ENCODE measurements around the gene TTC3. TPM values are rescaled to one million over a fixed set of nuclear protein-coding genes. Genes with fewer than 3 reads are reported as not detected.
"Not testable (repeated sequence)": the region's sequence is repeated elsewhere in the genome, so short reads cannot be mapped to it uniquely, and the experiment has no call there.

TTC3 gene
- total RNA-seq, 1 donor = 80.2 TPM

DNA sequence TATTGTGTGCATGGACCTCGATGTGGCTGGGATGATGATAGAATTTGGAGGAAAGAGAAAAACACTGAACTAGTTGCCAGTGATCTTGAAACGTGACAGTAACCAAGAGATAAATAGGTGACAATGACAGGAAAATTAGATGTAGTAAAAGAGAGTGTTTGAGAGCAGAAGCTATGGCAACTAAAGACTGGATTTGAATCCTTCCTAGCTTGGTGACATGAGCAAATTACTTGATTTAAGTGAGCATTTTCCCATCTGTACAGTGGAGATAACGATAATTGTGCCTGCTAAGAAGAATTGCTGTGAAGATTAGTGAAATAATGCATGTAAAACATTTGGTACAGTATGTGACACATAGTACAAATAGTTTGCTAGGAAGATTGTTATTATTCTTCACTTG is 12.7 kb downstream of the TTC3 start:
- no peak for DNase-seq (ENCODE audit: low read depth in 2 of 3, low spot score in 2 of 3)

DNA sequence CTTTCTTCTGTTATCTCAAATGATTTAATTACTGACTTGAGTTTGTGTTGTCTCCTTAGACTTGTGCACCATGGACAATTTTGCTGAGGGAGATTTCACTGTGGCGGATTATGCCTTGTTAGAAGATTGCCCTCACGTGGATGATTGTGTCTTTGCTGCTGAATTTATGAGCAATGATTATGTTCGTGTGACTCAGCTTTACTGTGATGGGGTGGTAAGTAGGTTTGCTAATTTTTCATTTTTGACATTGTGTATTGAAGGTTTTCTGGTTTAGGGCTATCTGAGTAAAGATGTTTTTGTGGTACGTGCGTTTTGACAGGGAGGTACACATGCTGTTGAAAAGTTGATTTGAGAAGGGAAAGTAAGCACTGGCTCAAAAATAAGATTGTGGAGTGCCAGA is 14.1 kb downstream of the TTC3 start:
- peak in 2 of 3 donors; percentile 50 to 70 for DNase-seq (ENCODE audit: low read depth in 2 of 3, low spot score in 2 of 3)

DNA sequence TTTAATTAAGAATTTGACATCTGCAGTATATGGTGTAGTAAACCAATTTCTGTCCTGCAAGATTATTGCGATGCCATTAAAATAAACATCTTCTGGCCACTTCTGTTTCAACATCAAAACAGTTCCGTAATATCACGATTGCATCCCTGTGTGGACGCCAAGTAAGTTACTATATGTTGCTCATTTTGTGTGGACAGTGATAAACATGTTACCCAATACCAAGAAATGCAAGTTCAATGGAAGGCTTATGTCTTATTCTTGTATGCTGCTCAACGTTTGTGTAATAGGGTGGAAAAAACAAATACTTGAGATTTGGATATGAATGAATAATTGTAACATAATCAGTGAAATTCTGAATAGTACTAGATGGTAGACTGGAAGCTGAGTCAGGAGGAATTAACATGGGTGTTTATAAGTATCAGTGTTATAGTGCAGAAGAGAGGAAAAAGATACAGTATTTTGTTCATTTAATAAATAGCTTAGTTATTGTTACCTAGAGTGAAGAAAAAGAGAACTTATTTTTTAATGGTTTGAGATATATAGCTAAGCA is 15.2 kb downstream of the TTC3 start:
- no peak for DNase-seq (ENCODE audit: low read depth in 2 of 3, low spot score in 2 of 3)

DNA sequence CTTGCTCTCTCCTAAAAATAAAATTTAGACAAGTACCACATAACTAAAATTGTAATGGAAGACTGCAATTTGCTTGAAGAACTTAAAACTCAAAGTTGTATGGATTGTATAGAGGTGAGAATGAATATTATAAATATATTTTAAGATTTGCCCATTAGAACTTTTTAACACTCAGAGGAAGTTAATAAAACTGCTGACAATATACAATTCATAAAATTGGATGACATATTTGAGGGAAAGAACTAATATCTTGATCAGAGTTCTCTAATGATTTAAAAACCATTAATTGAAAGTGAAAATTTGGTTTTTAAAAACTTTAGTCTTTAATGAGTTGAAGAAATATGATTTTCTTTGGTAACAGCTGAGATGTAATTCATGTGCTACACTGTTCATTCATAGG is 20.9 kb downstream of the TTC3 start:
- no peak for DNase-seq (ENCODE audit: low read depth in 2 of 3, low spot score in 2 of 3)

DNA sequence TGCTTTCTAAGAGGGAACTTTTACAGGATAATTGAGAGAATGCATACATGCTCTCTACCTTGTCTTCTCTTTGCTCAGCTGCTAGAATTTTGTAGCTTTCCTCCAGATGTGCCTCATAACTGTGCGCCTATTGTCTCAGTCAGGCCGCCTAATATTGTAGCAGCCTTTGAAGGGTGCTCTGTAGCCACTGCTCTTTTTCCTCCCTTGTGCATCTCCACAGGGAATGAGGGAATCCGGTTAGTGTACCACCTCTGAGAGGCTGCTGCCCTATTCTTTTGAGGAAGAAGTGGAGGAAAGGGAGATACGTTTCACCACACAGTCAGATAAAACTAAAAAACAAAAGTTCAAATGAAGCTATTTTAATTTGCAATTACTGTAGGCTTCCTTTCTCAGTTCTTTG is 22.8 kb downstream of the TTC3 start:
- DNase-seq (ENCODE audit: low read depth in 2 of 3, low spot score in 2 of 3) = no peak

DNA sequence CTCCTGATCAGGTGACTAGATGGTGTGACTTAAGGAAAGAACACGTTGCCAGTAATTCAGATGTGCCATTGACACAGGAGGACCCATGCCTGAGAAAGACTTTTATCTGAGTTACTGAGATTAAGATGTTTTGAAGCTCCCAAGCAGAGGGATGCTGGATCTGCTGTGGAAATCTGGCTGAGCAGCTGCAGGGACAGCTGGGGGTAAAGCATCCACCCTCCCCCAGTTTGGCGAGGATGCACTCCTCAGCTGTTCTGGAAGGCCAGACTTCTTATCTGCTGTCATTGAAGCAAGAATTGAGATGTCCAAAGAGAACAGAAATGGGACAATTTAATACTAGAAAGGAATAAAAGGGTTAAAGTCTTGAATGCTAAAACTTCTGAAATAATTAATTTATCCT is 25.7 kb downstream of the TTC3 start:
- no peak for DNase-seq (ENCODE audit: low read depth in 2 of 3, low spot score in 2 of 3)

DNA sequence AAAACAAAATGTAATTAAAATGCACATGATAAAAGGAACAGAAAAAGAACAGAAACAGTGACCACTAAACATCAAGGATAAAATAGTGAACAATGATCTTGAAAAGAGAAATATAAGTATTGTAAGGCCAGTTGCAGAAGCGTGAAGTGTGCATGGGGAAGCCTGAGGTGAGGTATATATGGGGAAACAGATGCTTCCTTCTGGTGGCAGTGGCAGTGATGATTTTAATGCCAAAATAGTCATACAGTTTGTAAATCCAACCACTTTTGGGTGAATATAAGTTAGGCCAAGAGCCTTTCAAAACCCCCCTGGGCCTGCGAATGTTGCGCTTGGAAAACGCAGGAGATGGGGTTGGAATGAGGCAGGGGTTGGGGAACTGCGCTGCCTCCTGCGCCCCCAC is 27.3 kb downstream of the TTC3 start:
- DNase-seq (ENCODE audit: low read depth in 2 of 3, low spot score in 2 of 3) = peak in 1 of 3 donors; percentile 51

DNA sequence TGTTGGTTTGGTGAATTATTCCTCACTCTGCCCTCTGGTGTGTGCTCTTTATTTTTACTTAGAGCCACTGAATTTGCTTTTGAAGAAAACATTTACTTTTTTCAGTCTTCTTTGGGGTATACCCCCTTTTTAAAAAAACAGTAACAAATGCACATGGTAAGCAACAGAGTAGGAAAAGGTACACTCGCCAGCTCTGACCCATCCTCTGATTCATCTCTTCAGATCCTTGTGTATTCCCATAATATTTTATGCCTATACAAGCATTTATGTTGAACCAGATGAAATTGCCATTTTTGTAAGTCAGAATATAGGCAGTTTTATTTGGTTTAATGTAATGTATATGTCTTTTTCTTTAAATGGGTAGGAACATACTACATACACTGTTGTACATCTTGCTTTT is 28.3 kb downstream of the TTC3 start:
- DNase-seq (ENCODE audit: low read depth in 2 of 3, low spot score in 2 of 3) = no peak

DNA sequence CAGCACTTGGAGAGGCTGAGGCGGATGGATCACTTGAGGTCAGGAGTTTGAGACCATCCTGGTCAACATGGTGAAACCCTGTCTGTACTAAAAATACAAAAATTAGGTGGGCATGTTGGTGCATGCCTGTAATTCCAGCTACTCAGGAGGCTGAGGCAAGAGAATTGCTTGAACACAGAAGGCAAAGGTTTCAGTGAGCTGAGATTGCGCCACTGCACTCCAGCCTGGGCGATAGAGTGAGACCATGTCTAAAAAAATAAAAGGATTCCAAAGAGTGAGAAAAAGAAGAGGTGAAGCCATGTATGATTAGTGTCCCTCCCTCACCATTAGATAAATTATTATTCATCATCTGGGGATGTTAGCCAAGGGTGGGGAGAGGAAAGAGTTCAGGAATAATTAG is 29.7 kb downstream of the TTC3 start:
- not testable (repeated sequence) for DNase-seq (ENCODE audit: low read depth in 2 of 3, low spot score in 2 of 3)

DNA sequence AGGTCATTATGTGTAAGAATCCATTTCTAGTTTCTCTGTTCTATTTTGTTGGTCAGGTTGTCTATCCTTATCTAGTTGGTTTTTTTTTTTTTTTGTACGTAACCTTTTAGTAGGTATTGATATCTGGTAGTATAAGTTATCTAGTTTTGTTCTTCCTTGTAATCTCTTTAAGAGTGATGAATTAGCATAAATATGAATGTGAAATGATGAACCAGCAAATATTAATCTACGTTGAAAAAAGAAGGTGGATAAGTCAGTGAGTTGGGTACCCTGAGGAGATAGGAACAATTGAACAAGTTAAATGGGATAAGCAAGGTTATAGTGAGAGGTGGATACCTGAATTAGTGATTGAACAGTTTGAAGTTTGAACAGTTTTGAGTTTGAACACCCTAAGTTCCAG is 33.9 kb downstream of the TTC3 start:
- no peak for DNase-seq (ENCODE audit: low read depth in 2 of 3, low spot score in 2 of 3)

DNA sequence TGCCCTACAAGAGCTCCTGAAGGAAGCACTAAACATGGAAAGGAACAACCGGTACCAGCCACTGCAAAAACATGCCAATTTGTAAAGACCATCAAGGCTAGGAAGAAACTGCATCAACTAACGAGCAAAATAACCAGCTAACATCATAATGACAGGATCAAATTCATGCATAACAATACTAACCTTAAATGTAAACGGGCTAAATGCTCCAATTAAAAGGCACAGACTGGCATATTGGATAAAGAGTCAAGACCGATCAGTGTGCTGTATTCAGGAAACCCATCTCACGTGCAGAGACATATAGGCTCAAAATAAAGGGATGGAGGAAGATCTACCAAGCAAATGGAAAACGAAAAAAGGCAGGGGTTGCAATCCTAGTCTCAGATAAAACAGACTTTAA is 38.0 kb downstream of the TTC3 start:
- not testable (repeated sequence) for DNase-seq (ENCODE audit: low read depth in 2 of 3, low spot score in 2 of 3)

DNA sequence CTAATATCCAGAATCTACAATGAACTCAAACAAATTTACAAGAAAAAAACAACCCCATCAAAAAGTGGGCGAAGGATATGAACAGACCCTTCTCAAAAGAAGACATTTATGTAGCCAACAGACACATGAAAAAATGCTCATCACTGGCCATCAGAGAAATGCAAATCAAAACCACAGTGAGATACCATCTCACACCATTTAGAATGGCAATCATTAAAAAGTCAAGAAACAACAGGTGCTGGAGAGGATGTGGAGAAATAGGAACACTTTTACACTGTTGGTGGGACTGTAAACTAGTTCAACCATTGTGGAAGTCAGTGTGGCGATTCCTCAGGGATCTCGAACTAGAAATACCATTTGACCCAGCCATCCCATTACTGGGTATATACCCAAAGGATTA is 41.2 kb downstream of the TTC3 start:
- DNase-seq (ENCODE audit: low read depth in 2 of 3, low spot score in 2 of 3) = not testable (repeated sequence)

DNA sequence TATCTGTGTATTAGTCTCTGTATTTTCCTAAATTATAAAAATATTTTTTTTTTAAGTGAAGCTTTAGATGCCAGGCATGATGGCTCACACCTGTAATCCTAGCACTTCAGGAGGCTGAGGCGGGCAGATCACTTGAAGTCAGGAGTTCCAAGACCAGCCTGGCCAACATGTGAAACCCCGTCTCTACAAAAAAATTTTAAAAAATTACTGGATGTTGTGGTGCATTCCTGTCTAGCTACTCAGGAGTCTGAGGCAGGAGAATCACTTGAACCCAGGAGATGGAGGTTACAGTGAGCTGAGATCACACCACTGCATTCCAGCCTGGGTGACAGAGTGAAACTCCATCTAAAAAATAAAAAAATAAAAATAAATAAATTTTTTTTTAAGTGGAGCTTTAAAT is 43.4 kb downstream of the TTC3 start:
- DNase-seq (ENCODE audit: low read depth in 2 of 3, low spot score in 2 of 3) = not testable (repeated sequence)

DNA sequence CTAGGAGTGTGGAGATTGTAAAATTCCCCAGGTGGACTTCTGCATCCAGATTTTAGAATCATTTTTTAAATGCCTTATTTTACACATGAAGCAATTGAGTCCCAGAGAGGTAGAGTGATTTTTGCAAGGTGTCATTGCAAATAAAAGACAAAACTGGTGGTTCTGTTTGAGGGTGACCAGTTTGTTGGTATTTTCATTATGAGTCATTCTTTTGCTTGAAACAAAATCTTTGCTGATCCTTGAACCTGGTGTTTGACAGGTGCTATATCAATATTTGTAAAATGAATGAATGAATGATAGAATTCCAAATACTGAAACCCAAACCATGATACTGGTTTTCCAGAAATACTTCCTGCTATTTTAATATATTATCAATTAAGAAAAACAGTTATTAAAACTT is 44.1 kb downstream of the TTC3 start:
- DNase-seq (ENCODE audit: low read depth in 2 of 3, low spot score in 2 of 3) = no peak

DNA sequence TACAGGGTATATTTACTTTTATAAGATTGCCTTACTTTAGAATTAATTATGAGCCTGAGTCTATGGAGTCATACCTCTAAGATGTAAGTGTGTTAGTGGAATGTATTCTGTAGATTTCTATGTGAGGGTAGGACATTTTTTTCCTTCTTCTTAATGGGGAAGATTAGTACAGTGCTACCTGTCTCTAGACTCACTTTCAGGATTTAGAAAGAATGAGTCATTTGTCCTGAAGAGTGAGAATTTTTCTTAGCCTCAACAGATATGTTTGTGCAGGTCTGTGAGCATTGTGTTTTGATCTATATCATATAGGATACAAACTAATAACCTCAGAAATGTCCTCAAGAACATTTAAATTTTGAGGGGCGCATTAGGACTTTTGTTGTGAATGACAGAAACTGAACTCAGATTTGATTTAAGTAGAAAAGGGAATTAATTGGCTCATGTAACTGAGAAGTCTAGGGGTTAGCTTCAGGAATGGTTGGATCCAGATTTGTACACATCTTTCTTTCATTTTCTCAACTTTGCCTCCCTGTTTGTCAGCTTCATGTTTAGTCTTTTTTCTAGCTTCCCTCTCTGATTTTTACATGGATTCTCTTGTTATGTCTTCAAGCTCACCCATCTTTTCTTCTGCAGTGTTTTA is 45.3 kb downstream of the TTC3 start:
- DNase-seq (ENCODE audit: low read depth in 2 of 3, low spot score in 2 of 3) = no peak

DNA sequence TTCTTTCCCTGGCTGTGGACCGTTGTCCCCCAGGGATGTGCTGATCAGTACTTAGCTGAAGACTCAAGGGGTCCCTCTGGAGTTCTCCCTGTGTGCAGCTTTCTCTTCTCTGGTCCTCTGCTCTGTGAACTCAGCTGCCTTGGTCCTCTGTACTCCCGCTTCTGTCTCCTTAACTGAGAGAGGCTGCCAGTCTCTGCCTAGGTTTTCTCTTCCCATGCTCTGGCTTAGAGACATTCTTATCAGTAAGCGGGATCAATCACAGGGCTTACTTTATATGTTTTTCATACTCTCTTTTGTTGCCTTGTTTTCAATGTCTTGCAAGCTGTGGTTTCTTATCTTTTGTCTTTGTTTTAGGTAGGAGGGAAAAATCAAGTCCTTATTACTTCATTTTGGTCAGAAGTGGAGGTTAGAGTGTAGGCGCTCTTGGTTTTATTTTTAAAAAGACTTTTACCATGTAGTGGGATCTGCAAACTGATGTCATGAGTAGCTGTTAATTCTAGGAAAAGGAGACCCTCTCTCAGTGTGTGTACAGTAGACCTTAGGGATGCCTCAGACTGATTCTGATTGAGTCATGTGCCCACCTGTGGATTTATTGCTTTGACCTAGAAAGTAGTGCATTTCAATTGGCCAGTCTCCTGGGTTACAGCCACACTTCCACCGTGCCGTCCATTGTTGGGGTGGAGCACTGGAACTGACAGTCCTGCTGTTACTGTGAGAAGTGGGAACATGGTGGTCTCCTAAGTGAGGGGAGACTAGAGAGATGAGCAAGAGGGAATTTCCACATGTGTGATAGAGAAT is 46.6 kb downstream of the TTC3 start:
- DNase-seq (ENCODE audit: low read depth in 2 of 3, low spot score in 2 of 3) = no peak

DNA sequence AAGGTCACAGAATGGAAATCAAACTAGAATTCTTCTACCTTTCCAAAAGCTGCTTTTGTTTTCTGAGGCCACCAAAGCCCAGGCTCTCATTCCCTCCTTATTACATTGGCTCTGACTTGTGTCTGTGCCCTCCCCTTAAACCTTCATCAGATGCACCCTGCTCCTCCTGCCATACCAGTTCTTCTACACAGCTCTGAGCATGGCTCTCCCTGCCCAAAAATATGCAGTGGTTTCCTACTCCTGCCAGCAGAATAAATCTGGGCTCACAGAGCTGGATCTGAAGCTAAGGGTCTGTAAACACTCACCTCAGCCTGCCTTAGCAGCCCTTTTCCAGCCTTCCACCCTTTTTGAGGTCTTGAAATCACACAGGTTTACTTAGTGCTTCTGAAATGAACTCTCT is 55.0 kb downstream of the TTC3 start:
- no peak for DNase-seq (ENCODE audit: low read depth in 2 of 3, low spot score in 2 of 3)

DNA sequence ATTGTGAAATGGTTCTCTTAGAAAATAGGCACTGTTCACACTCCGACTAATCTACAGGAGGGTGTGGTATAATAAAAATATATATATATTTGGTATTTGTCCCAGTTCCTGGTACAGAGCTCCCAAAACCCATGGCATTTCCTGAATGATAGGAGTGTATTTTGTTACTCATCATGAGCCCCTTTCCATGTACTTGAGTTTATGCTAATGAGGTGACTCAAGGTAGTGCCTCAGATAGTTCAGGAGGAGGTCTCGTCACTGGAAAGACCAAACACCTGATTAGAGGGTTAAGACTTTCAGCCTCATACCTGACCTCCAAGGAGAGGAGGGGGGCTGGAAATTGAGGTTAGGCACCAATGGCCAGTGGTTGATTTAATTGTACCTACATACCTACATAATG is 57.9 kb downstream of the TTC3 start:
- no peak for DNase-seq (ENCODE audit: low read depth in 2 of 3, low spot score in 2 of 3)

DNA sequence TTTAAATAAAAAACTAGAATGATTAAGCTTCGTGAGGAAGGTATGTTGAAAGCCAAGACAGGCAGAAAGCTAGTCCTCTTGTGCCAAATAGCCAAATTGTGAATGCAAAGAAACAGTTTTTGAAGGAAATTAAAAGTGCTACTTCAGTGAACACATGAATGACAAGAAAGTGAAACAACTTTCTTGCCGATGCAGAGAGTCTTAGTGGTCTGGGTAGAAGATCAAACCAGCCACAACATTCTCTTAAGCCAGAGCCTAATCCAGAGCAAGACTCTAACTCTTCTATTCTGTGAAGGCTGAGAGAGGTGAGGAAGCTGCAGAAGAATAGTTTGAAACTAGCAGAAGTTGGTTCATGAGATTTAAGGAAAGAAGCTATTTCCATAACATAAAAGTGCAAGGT is 63.2 kb downstream of the TTC3 start:
- no peak for DNase-seq (ENCODE audit: low read depth in 2 of 3, low spot score in 2 of 3)

DNA sequence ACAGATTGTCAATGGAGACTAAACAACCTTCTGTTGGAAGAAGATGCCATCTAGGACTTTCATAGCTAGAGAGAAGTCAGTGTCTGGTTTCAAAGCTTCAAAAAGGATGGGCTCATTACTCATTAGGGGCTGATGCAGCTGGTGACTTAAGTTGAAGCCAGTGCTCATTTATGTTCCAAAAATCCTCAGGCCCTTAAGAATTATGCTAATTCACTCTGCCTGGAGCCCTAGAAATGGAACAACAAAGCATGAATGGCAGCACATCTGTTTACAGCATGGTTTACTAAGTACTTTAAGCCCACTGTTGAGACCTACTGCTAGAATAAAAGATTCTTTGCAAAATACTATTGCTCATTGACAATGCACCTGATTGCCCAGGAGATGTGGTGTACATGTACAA is 63.7 kb downstream of the TTC3 start:
- DNase-seq (ENCODE audit: low read depth in 2 of 3, low spot score in 2 of 3) = no peak

DNA sequence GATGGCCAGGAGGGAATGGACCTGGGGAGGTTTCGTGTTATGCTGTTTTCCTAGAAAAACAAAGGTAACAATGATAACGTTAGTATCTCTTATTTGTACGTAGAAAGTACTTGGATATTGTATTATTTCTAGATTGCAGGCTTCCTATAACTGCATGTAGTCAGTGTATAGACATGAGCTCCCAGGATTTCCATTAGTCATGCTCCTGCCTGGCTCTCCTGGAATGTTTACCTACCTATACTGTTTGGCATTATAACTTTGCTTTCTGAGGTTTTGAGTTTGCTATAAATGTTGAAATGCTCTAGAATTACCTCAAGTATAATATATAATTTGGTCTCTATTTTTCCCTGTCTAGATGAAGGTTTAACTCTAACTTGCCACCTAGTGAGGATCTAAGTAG is 66.1 kb downstream of the TTC3 start:
- no peak for DNase-seq (ENCODE audit: low read depth in 2 of 3, low spot score in 2 of 3)

DNA sequence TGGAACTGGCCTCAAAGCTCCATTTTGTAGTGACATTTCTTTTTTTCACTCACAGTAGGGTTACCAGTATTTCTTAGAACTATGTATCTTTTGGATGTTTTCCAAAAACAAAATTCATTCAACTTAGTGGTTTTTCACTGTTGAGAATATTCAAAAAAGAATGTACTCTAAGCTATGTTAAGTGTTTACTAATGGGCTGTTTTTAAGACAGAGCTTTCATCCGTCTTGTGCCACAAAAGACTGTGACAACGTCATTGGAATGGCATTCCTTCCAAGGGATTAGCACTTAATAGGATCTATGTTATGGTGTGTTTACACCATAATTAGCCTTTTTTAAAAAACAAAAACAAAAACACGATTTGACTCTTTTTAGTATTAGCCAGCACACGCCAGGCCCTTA is 66.8 kb downstream of the TTC3 start:
- DNase-seq (ENCODE audit: low read depth in 2 of 3, low spot score in 2 of 3) = no peak

Measured in hematopoietic multipotent progenitor cell (in vitro differentiated cells).